ENCODE measurements around the gene FRMPD1. TPM values are rescaled to one million over a fixed set of nuclear protein-coding genes. Genes with fewer than 3 reads are reported as not detected.

Gene FRMPD1
- total RNA-seq, 1 experiment from 2014 or later = not detected

- Mint-ChIP-seq H3K27ac (ENCODE audit: unreplicated experiment) (no peak overlapping the region), H3K36me3 (ENCODE audit: insufficient read depth, unreplicated experiment) (no peaks in the 10 kb centered on the region), H3K9me3 (ENCODE audit: low read depth, unreplicated experiment) (no peaks in the 10 kb centered on the region), H3K4me1 (ENCODE audit: low read depth, unreplicated experiment) (no peaks in the 10 kb centered on the region), H3K4me3 (ENCODE audit: low read depth, unreplicated experiment) (no peak overlapping the region), H3K27me3 (ENCODE audit: unreplicated experiment) (no peaks in the 10 kb centered on the region)
- CTCF ChIA-PET = no interaction called here
- DNase-seq = no peak
- intact Hi-C loops (cut with micrococcal nuclease; ENCODE audit: unreplicated experiment) = no loop called here
- no TSS peak for BruUV-seq (replicated peaks)
- no peak for TF ChIP-seq CTCF (IDR thresholded peaks at IDR 0.05; ENCODE audit: unreplicated experiment)
Observed at GRCh38 chr9:37792122-37792521, 141.4 kb downstream of the FRMPD1 start.

- intact Hi-C loops (cut with micrococcal nuclease; ENCODE audit: unreplicated experiment) = no loop called here
- H3K4me1 Mint-ChIP-seq (ENCODE audit: low read depth, unreplicated experiment) = no peaks in the 10 kb centered on the region
- H3K9me3 Mint-ChIP-seq (ENCODE audit: low read depth, unreplicated experiment) = no peaks in the 10 kb centered on the region
- no peak overlapping the region for H3K27ac Mint-ChIP-seq (ENCODE audit: unreplicated experiment)
- H3K4me3 Mint-ChIP-seq (ENCODE audit: low read depth, unreplicated experiment) = no peak overlapping the region
- no TSS peak for BruUV-seq (replicated peaks)
- CTCF ChIA-PET = no interaction called here
- peaks cover 7% of the 10 kb centered on the region for H3K36me3 Mint-ChIP-seq (ENCODE audit: insufficient read depth, unreplicated experiment)
- H3K27me3 Mint-ChIP-seq (ENCODE audit: unreplicated experiment) = no peaks in the 10 kb centered on the region
- TF ChIP-seq CTCF (IDR thresholded peaks at IDR 0.05; ENCODE audit: unreplicated experiment) = no peak
- DNase-seq = no peak
Observed at GRCh38 chr9:37796232-37796631, 145.5 kb downstream of the FRMPD1 start.

Other genes with a start within 250 kb of the FRMPD1 start
- 26.0 and 28.0 TPM in 2 replicates for gene GRHPR, start 228.3 kb upstream of the FRMPD1 start, total RNA-seq (2022)
- 4.7 and 5.3 TPM in 2 replicates for gene ZBTB5, start 185.5 kb upstream of the FRMPD1 start, total RNA-seq (2022)
- gene POLR1E, start 165.0 kb upstream of the FRMPD1 start, total RNA-seq (2022) = 11.9 and 12.5 TPM in 2 replicates
- 0.94 and 1.1 TPM in 2 replicates for gene FBXO10, start 74.6 kb upstream of the FRMPD1 start, total RNA-seq (2022)
- 49.3 and 55.8 TPM in 2 replicates for gene TOMM5, start 58.4 kb upstream of the FRMPD1 start, total RNA-seq (2022)
- 4.1 and 5.6 TPM in 2 replicates for gene TRMT10B, start 102.9 kb downstream of the FRMPD1 start, total RNA-seq (2022)
- gene EXOSC3, start 134.1 kb downstream of the FRMPD1 start, total RNA-seq (2022) = 12.2 and 20.1 TPM in 2 replicates
- 5.7 and 6.2 TPM in 2 replicates for gene DCAF10, start 149.8 kb downstream of the FRMPD1 start, total RNA-seq (2022)

Measured in Calu3 (cell line).